GM12878 (cell line): Measurements from ENCODE around the gene RIIAD1. TPM values are rescaled to one million over a fixed set of nuclear protein-coding genes. Genes with fewer than 3 reads are reported as not detected.

ENCODE experiments used
- ATAC-seq: fragments of 200-7000 bp; cut with Tn5 transposase; 3 replicates; pipeline ENCODE4 v1.9.1; 2020; ENCODE audit warnings: mild to moderate bottlenecking, moderate library complexity
- BruUV-seq: library from RNA; stranded (reverse); fragments of 400-500 nt; replicated peaks from 2 replicates; lab custom pipeline; 2021; lab: Mats Ljungman, UMichigan
- CTCF ChIA-PET: fragments of 300-600 bp; sonication (Branson Sonifier 250); formaldehyde crosslinking; extraction: SDS; loops from one replicate; lab custom pipeline; 2021; ENCODE audit warnings: inconsistent platforms; lab: Yijun Ruan, JAX
- POLR2A ChIA-PET: fragments of 350-600 bp; formaldehyde crosslinking; extraction: SDS; loops from one replicate; lab custom pipeline; 2021; ENCODE audit warnings: inconsistent platforms; lab: Charles Lee
- RAD21 ChIA-PET: fragments of 300-600 bp; sonication (Branson Sonifier 250); formaldehyde crosslinking; loops from one replicate; lab custom pipeline; 2023; ENCODE audit warnings: antibody characterized with exemption; ENCODE audit not compliant: unreplicated experiment; lab: Charles Lee
- SMC1A ChIA-PET: fragments of 300-600 bp; sonication (Branson Sonifier 250); formaldehyde crosslinking; loops from one replicate; lab custom pipeline; 2023; ENCODE audit not compliant: unreplicated experiment, uncharacterized antibody; lab: Charles Lee
- DNase-seq: peaks from one replicate; pipeline ENCODE4 v3.0.0-alpha.2; 2011; ENCODE audit warnings: low read depth, low spot score
- FAIRE-seq: peaks from 3 replicates; lab custom pipeline; 2011; peaks lifted over from hg19 to GRCh38; lab: Jason Lieb, UNC
- H2AFZ ChIP-seq: 2 replicates; pipeline ENCODE4 v1.6.0; 2011; ENCODE audit warnings: low read depth, low read length, control low read depth; ENCODE audit not compliant: control insufficient read depth
- H3K27ac ChIP-seq: 2 replicates; pipeline ENCODE4 v1.5.1; 2011; ENCODE audit warnings: control low read depth; ENCODE audit not compliant: control insufficient read depth, insufficient read depth
- H3K27me3 ChIP-seq, 2 experiments: replicated peaks in 1 of 2; 2 replicates each; pipeline versions ENCODE4 v1.6.0 to v1.6.1; 2011; ENCODE audit warnings: low read length in 1 of 2; ENCODE audit not compliant: control insufficient read depth in 2 of 2, insufficient read depth in 2 of 2
- H3K36me3 ChIP-seq, 2 experiments: 2 replicates each; pipeline ENCODE4 v1.5.1; 2011; ENCODE audit warnings: low read length in 1 of 2; ENCODE audit not compliant: control insufficient read depth in 2 of 2, insufficient read depth in 2 of 2
- H3K4me1 ChIP-seq: 2 replicates; pipeline ENCODE4 v1.6.1; 2011; ENCODE audit warnings: mild to moderate bottlenecking, low read length, moderate library complexity, mixed read lengths; ENCODE audit not compliant: control insufficient read depth, insufficient read depth
- H3K4me2 ChIP-seq: 2 replicates; pipeline ENCODE4 v1.6.0; 2011; ENCODE audit warnings: control low read depth; ENCODE audit not compliant: control insufficient read depth, insufficient read depth
- H3K4me3 ChIP-seq: fragments of 200-600 bp; sonication (generic); 2 replicates; pipeline ENCODE4 v1.5.1; 2016
- H3K79me2 ChIP-seq: 2 replicates; pipeline ENCODE4 v1.6.0; 2011; ENCODE audit warnings: low read length; ENCODE audit not compliant: control insufficient read depth, insufficient read depth
- H3K9ac ChIP-seq: 2 replicates; pipeline ENCODE4 v1.8.0; 2011; ENCODE audit warnings: low read length, control low read depth, mixed read lengths; ENCODE audit not compliant: control insufficient read depth, insufficient read depth
- H3K9me3 ChIP-seq: replicated peaks from 3 replicates; pipeline ENCODE4 v1.5.1; 2011; ENCODE audit warnings: mild to moderate bottlenecking, low read length; ENCODE audit not compliant: control insufficient read depth, insufficient read depth
- H4K20me1 ChIP-seq: 2 replicates; pipeline ENCODE4 v1.6.0; 2011; ENCODE audit not compliant: control insufficient read depth, insufficient read depth
- BRCA1 ChIP-seq: IDR thresholded peaks from 2 replicates; pipeline ENCODE4 v1.6.1; 2011; ENCODE audit warnings: low read depth, low read length, improper control_type of control experiment
- CHD1 ChIP-seq: IDR thresholded peaks from 2 replicates; pipeline ENCODE4 v1.6.1; 2012; ENCODE audit warnings: low read depth, low read length, improper control_type of control experiment
- CREM ChIP-seq: IDR thresholded peaks from 2 replicates; pipeline ENCODE4 v1.6.1; 2014; ENCODE audit warnings: antibody characterized with exemption, low read depth
- EGR1 ChIP-seq, 2 experiments: IDR thresholded peaks; 1 replicate in 1 of 2; 2 replicates in 1 of 2; pipeline ENCODE4 v1.6.1; 2011 to 2012; ENCODE audit warnings: low read depth in 2 of 2, low read length in 2 of 2, borderline replicate concordance in 1 of 2, mild to moderate bottlenecking in 1 of 2, moderate library complexity in 1 of 2
- ETV6 ChIP-seq, 2 experiments: fragments of 450-650 bp in 1 of 2; IDR thresholded peaks in 1 of 2; conservative IDR thresholded peaks in 1 of 2; 2 replicates each; pipeline ENCODE4 v1.6.1; 2014; ENCODE audit warnings: antibody characterized with exemption in 1 of 2, borderline replicate concordance in 1 of 2, low read depth in 1 of 2, mild to moderate bottlenecking in 1 of 2, moderate library complexity in 1 of 2
- HDAC6 ChIP-seq: fragments of 200-600 bp; sonication (generic); IDR thresholded peaks from one replicate; pipeline ENCODE4 v1.8.0; 2017; ENCODE audit warnings: antibody characterized with exemption; ENCODE audit not compliant: unreplicated experiment
- MEF2A ChIP-seq: IDR thresholded peaks from 2 replicates; pipeline ENCODE4 v1.6.1; 2011; ENCODE audit warnings: low read depth, mild to moderate bottlenecking, low read length, moderate library complexity; ENCODE audit not compliant: insufficient read depth
- MEF2B ChIP-seq: fragments of 450-650 bp; IDR thresholded peaks from 2 replicates; pipeline ENCODE4 v1.6.1; 2018; ENCODE audit warnings: mild to moderate bottlenecking, moderate library complexity; ENCODE audit not compliant: partially characterized antibody, poor library complexity, severe bottlenecking
- NFYA ChIP-seq: IDR thresholded peaks from 2 replicates; pipeline ENCODE4 v1.6.1; 2011; ENCODE audit warnings: low read depth, mild to moderate bottlenecking, low read length, improper control_type of control experiment, borderline replicate concordance
- NR2F1 ChIP-seq: fragments of 450-650 bp; conservative IDR thresholded peaks from 2 replicates; pipeline ENCODE4 v1.6.1; 2017; ENCODE audit warnings: mild to moderate bottlenecking
- POLR2A ChIP-seq: IDR thresholded peaks from 2 replicates; pipeline ENCODE4 v1.6.1; 2011; ENCODE audit warnings: low read depth, mild to moderate bottlenecking, low read length
- TBL1XR1 ChIP-seq: IDR thresholded peaks from 2 replicates; pipeline ENCODE4 v1.6.1; 2012; ENCODE audit warnings: low read depth, low read length, improper control_type of control experiment
- TCF12 ChIP-seq: IDR thresholded peaks from 2 replicates; pipeline ENCODE4 v1.6.1; 2011; ENCODE audit warnings: low read depth, mild to moderate bottlenecking, low read length
- WGBS: methylation state at CpG from one replicate; pipeline ENCODE4 v1.1.6; 2016; ENCODE audit warnings: low lambda C conversion rate; ENCODE audit not compliant: insufficient replicate concordance, insufficient coverage; ENCODE audit errors: missing lambda C conversion rate; 5-methylcytosine and 5-hydroxymethylcytosine counted together
- in situ Hi-C: fragments of 300-500 bp; cut with MboI; formaldehyde crosslinking; loops from 9 replicates; pipeline ENCODE4 v1.14.3; 2018; ENCODE audit warnings: mixed read lengths
- intact Hi-C: fragments of 100-400 bp; cut with micrococcal nuclease; formaldehyde crosslinking; loops from one replicate; pipeline ENCODE4 v1.14.2; 2022; ENCODE audit not compliant: unreplicated experiment
- polyA plus RNA-seq, 11 experiments: library from polyadenylated mRNA; depleted of rRNA in 4 of 11; unstranded in 6 of 11; stranded (reverse) in 5 of 11; fragments of >200 nt; fragmentation: Nextera tagmentation in 4 of 11; fragmentation: Illumina TruSeq in 1 of 11; extraction: Ambion mirVana in 4 of 11; extraction: Trizol in 1 of 11; gene quantifications; 1 replicate in 1 of 11; 2 replicates in 10 of 11; pipeline versions ENCODE4 v1.2.1 to v1.2.3, GENCODE V29; 2011 to 2016; ENCODE audit warnings: inconsistent platforms in 2 of 11, missing spikeins in 2 of 11, low read depth in 1 of 11
- total RNA-seq, 4 experiments: library from RNA; depleted of rRNA in 3 of 4; stranded (reverse); fragments of >200 nt in 3 of 4; fragmentation: Illumina TruSeq in 1 of 4; extraction: Trizol in 1 of 4; gene quantifications; 2 replicates each; pipeline versions ENCODE4 v1.2.1 to v1.2.3, GENCODE V29; 2013 to 2021
- TF ChIP-seq, protein P1 (sequence below): IDR thresholded peaks from 2 replicates; pipeline ENCODE4 v1.6.1; 2012; ENCODE audit warnings: low read depth, low read length, improper control_type of control experiment
- TF ChIP-seq, protein P2 (sequence below): fragments of 150-350 bp; IDR thresholded peaks from 2 replicates; pipeline ENCODE4 v1.6.1; 2014; ENCODE audit warnings: mild to moderate bottlenecking, low read depth, low read length

The RIIAD1 gene
- total and polyA plus RNA-seq, 10 of the 15 experiments (the other 5 are each of a cell fraction or from before 2014, with no cell fraction given), result not detected

DNA sequence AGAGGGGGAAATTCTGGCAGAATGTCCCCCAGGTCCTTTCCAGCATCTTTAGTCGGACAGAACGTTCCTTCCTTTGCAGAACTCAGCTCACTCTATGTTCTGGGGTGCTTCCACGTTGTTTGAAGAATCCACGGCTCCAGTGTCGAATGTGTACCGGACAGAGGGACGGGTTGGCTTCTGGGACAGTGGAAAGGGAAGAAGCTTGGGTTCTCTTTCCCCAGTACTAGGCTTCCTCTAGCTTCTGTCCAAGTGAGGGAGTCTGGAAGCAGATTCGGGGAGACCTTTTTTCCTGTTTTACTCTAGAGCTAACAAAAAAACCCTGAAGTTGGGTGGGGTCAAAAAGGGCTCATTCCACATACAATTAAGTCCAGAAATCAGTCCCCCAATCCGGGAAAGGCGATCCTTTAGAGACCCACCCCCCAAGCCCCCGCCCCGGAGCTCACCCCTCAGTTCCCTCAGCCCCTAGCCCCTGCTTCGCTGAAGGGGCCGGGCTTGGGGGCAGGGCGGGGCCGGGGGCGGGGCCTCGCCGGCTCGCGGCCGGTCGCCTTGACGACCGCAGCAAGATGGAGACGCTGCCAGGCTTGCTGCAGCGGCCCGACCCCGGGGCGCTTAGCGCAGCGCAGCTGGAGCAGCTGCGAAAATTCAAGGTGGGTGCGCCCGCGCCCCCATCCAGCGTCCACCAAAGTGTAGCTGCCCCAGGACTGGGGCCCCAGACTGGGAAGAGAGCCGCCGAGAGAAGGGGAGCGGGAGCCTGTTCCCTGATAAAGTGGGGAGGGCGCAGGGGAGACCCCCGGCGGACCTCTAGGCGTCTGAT is at the start of gene RIIAD1 (continued):
- TF ChIP-seq EGR1 (IDR thresholded peaks at IDR 0.05; ENCODE audit: borderline replicate concordance in 1 of 2, low read depth in 2 of 2, low read length in 2 of 2), result no peak
- TF ChIP-seq, protein P1, sequence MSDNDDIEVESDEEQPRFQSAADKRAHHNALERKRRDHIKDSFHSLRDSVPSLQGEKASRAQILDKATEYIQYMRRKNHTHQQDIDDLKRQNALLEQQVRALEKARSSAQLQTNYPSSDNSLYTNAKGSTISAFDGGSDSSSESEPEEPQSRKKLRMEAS, result no peak
- no peak for TF ChIP-seq TCF12
- TF ChIP-seq TBL1XR1, result no peak
- no peak for TF ChIP-seq MEF2A
- no peak for TF ChIP-seq POLR2A
- TF ChIP-seq, protein P2, sequence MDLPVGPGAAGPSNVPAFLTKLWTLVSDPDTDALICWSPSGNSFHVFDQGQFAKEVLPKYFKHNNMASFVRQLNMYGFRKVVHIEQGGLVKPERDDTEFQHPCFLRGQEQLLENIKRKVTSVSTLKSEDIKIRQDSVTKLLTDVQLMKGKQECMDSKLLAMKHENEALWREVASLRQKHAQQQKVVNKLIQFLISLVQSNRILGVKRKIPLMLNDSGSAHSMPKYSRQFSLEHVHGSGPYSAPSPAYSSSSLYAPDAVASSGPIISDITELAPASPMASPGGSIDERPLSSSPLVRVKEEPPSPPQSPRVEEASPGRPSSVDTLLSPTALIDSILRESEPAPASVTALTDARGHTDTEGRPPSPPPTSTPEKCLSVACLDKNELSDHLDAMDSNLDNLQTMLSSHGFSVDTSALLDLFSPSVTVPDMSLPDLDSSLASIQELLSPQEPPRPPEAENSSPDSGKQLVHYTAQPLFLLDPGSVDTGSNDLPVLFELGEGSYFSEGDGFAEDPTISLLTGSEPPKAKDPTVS, result no peak

DNA sequence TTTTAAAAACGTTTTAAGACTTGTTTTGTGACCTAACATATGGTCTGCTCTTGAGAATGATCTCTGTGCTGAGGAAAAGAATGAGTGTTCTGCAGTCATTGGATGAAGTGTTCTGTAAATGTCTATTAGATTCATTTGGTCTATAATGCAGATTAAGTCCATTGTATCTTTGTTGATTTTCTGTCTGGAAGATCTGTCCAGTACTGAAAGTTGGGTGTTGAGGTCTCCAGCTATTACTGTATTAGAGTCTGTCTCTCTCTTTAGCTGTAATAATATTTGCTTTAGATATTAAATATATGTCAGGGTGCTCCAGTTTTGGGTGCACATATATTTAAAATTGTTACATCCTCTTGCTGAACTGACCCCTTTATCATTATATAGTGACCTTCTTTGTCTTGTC is 47.9 kb upstream of the RIIAD1 start:
- ChIA-PET CTCF (no interaction called here), RAD21 (no interaction called here), SMC1A (no interaction called here), POLR2A (no interaction called here)
- no TSS peak for BruUV-seq
- FAIRE-seq (no peak), ATAC-seq (no peak), DNase-seq (no peak)
- H2AFZ ChIP-seq, result no peak overlapping the region
- H3K27ac ChIP-seq, result no peak overlapping the region
- H4K20me1 ChIP-seq, result no peaks in the 10 kb centered on the region
- intact Hi-C loops, result no loop called here
- no peaks in the 10 kb centered on the region for H3K9me3 ChIP-seq
- H3K4me3 ChIP-seq, result no peak overlapping the region
- H3K4me1 ChIP-seq, result no peaks in the 10 kb centered on the region
- H3K27me3 ChIP-seq, result no peaks in the 10 kb centered on the region
- TF ChIP-seq MEF2B (no peak), NFYA (no peak), CHD1 (no peak), NR2F1 (no peak), BRCA1 (no peak), CREM (no peak), ETV6 (conservative IDR thresholded peaks at IDR 0.05 in 1 of 2, IDR thresholded peaks at IDR 0.05 in 1 of 2; ENCODE audit: borderline replicate concordance in 1 of 2, low read depth in 1 of 2) (no peak), HDAC6 (no peak)
- H3K4me2 ChIP-seq, result no peak overlapping the region
- H3K9ac ChIP-seq, result no peak overlapping the region
- in situ Hi-C loops, result no loop called here
- 48% methylated on average over 1 of the region's 1 CpG for WGBS
- H3K36me3 ChIP-seq, result peaks cover 1 to 5% of the 10 kb centered on the region in 2 experiments; a peak in 2 of 4 replicates
- no peaks in the 10 kb centered on the region for H3K79me2 ChIP-seq
